Lower lobe of right lung (tissue), 1 donor: ENCODE data around the gene SNAP25. TPM values are rescaled to one million over a fixed set of nuclear protein-coding genes. Genes with fewer than 3 reads are reported as not detected.

ENCODE experiments used
- total RNA-seq: library from RNA; stranded (reverse); fragmentation: NEBNext Ultra II Directional; extraction: Animal tissue kit (Norgen Biotek cat#: 25700); gene quantifications from one replicate; pipeline ENCODE4 v1.2.1, GENCODE V29; 2021
- donor health status: DM: no; HTN: yes; CAD: no; lungs with severe emphysema.

Gene SNAP25
- total RNA-seq, 1 donor from 2014 or later = 0.65 TPM

Other genes starting within 250 kb of the SNAP25 start
- gene ANKEF1, start 183.8 kb upstream of the SNAP25 start, total RNA-seq = 3.8 TPM
- gene MKKS, start 215.4 kb downstream of the SNAP25 start, total RNA-seq = 16.8 TPM
- gene SLX4IP, start 216.5 kb downstream of the SNAP25 start, total RNA-seq = 5.8 TPM